D721Med (cell line): ENCODE results near the gene CABLES2.

ENCODE experiments used
- DNase-seq: peaks from one replicate; pipeline ENCODE4 v3.0.0; 2011; ENCODE audit warnings: low spot score; ENCODE audit not compliant: insufficient read length
- FAIRE-seq: peaks from 2 replicates; lab custom pipeline; 2011; peaks lifted over from hg19 to GRCh38; lab: Jason Lieb, UNC
- CTCF ChIP-seq: IDR thresholded peaks from 2 replicates; pipeline ENCODE4 v1.5.1; 2012; ENCODE audit warnings: mild to moderate bottlenecking, control low read depth; ENCODE audit not compliant: insufficient read depth; ENCODE audit errors: missing control alignments

CABLES2 gene

GRCh38 chr20:62387219-62387913 is 19.7 kb downstream of the CABLES2 start:
- FAIRE-seq: no peak
- DNase-seq: no peak
- TF ChIP-seq CTCF: no peak

- TF ChIP-seq CTCF: no peak
- FAIRE-seq (no peak), DNase-seq (peak; percentile 89)
Observed at GRCh38 chr20:62386383-62387218, 20.5 kb downstream of the CABLES2 start, which contains the start of gene RPS21. Gene RPS21, plus strand, starts transcription at chr20:62387103. Its CDS starts 236 bp downstream, at chr20:62387339.

- TF ChIP-seq CTCF: peak; percentile 92
- FAIRE-seq (no peak), DNase-seq (peak; percentile 65)
Observed at GRCh38 chr20:62382306-62383198, 24.5 kb downstream of the CABLES2 start.

GRCh38 chr20:62381842-62382241 is 25.2 kb downstream of the CABLES2 start:
- no peak for DNase-seq
- TF ChIP-seq CTCF: no peak
- FAIRE-seq: no peak

DNA sequence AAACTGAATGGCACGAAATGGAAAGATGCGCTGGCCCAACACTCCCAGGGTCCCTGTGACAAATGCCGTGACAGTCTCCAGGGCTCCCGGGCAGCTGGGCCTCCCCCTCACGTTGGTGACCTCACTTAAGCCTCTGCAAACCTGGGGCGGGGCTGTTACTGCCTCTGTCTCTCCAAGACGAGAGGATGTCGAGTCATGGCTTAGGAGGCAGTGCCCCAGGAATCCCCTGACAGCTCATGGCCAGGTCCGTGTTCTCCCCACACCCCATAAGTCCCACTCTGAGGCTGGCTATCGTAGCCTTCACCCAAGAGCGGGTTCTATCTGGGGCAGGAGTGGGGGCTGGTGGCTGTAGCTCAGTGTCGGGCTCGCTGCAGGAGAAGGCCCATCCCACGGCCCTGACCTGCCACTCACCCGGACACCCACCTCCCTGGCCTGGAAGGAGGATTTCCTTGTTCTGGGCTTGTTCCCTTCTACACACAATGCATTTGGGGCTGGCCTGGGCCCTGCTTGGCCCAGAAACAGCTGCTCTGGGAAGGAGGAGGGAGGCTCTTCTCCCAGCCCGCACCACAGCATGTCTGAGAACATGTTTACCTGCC is 25.8 kb downstream of the CABLES2 start:
- no peak for TF ChIP-seq CTCF
- no peak for FAIRE-seq
- no peak for DNase-seq

DNA sequence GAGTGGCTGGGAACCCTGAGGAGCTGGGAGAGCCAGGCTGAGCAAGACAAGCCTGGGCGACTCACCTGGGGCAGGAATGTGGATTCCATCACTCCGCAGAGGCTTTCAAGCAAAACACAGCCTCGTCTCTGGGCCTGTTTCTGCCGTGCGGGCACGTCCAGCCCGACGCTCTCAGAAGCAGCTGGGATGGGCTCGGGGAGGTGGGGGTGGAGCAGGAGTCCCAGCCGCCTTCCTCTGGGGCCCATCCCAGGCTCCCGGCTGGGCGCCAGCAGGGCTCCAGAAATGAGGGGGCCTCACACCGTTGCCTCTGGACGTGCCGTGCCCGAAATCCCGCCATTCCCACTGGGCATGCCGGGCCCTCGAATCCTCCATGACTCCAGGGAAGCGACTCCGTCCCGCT is 28.9 kb downstream of the CABLES2 start:
- FAIRE-seq (no peak), DNase-seq (no peak)
- TF ChIP-seq CTCF: no peak
